AG04450 (cell line): ENCODE measurements around the gene PSME2. TPM values are rescaled to one million over a fixed set of nuclear protein-coding genes. Genes with fewer than 3 reads are reported as not detected.

Source experiments
- CTCF ChIA-PET: fragments of 300-600, 350-600 bp; formaldehyde crosslinking; extraction: SDS; loops from one replicate; lab custom pipeline; 2022; ENCODE audit warnings: antibody characterized with exemption, inconsistent platforms; lab: Charles Lee
- POLR2A ChIA-PET: fragments of 350-600 bp; formaldehyde crosslinking; extraction: SDS; loops from one replicate; lab custom pipeline; 2021; ENCODE audit warnings: antibody characterized with exemption, inconsistent platforms; lab: Yijun Ruan, JAX
- DNase-seq: peaks from one replicate; pipeline ENCODE4 v3.0.0-alpha.2; 2011; ENCODE audit warnings: low read depth, low spot score
- H3K27ac ChIP-seq: one replicate; pipeline ENCODE4 v1.5.1; 2012; ENCODE audit warnings: low read depth, low read length, control low read depth
- H3K27me3 ChIP-seq: one replicate; pipeline ENCODE4 v1.6.0; 2012; ENCODE audit warnings: low read length; ENCODE audit not compliant: control insufficient read depth, insufficient read depth
- H3K4me3 ChIP-seq: 2 replicates; pipeline ENCODE4 v1.5.1; 2011; ENCODE audit warnings: mild to moderate bottlenecking, low read depth, low read length, control low read depth
- H3K9me3 ChIP-seq: 2 replicates; pipeline ENCODE4 v1.5.1; 2012; ENCODE audit warnings: low read length; ENCODE audit not compliant: control insufficient read depth, insufficient read depth
- polyA plus RNA-seq: library from polyadenylated mRNA; depleted of rRNA; stranded (reverse); fragments of >200 nt; gene quantifications from 2 replicates; pipeline ENCODE4 v1.2.3, GENCODE V29; 2011
- TF ChIP-seq, protein P1 (sequence below): IDR thresholded peaks from 2 replicates; pipeline ENCODE4 v1.5.1; 2011; ENCODE audit warnings: low read depth, low read length, control low read depth, inconsistent platforms

Gene PSME2
- polyA plus RNA-seq, 1 experiment = 191 TPM

DNA sequence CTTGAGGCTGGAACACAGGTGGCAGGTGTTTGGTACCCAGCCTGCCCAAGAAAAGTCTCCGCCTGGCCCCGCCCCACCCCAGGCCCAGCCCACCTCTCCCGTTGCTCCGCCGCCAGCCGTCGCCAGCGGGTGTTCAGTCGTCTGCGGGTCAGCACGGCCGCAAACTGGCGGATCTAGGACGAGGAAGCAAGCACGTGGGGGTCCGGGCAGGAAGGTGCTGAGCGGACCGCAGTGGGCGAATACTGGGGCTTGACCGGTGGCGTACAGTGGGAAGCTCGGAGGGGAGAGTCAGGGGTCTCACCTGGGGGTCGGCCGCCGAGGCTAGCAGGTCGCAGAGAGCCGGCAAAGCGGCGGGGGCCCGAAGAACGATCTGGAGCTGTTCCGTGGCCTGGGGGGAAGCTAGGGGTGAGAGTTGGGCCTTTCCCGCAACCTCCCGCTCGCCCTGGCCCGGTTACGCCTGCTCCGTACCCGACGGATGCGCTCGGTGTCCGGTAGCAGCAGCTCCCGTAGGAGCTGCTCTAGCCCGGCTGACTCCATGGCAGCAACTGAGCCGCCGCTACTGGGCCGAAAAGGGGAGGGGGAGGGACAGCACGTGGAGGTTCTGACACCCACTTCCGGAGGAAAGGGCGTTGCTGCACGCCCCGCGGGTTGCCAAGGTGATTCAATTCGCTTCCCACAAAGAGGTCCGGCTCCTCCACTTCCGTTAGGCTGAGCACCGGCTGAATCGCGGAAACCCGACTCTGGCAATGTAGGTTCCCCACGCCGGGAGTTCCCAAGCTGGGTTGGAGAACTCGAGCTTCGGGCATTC is 42.0 kb upstream of the PSME2 start, which contains the start of gene IPO4:
Gene IPO4, minus strand, starts transcription at position 566 of the 808 bp plus-strand sequence. Its CDS starts 29 bp downstream, at position 537.
- peak within 1 kb of the TSS; percentile 77 for H3K27ac ChIP-seq
- ChIA-PET POLR2A (interaction anchor here (0.8 to 1.5 kb wide), 4 partner anchors 7 to 178 kb away, joined by 3 to 9 read pairs (median 4); partner anchors contain the start of genes CHMP4A and TM9SF1), CTCF (interaction anchor here (0.6 to 2.7 kb wide), 2 partner anchors 28 to 46 kb away, joined by 3 to 10 read pairs; partner anchors contain the start of gene IRF9)
- H3K27me3 ChIP-seq = no peaks in the 10 kb centered on the region
- H3K4me3 ChIP-seq = peak within 1 kb of the TSS; percentile 85
- TF ChIP-seq, protein P1, sequence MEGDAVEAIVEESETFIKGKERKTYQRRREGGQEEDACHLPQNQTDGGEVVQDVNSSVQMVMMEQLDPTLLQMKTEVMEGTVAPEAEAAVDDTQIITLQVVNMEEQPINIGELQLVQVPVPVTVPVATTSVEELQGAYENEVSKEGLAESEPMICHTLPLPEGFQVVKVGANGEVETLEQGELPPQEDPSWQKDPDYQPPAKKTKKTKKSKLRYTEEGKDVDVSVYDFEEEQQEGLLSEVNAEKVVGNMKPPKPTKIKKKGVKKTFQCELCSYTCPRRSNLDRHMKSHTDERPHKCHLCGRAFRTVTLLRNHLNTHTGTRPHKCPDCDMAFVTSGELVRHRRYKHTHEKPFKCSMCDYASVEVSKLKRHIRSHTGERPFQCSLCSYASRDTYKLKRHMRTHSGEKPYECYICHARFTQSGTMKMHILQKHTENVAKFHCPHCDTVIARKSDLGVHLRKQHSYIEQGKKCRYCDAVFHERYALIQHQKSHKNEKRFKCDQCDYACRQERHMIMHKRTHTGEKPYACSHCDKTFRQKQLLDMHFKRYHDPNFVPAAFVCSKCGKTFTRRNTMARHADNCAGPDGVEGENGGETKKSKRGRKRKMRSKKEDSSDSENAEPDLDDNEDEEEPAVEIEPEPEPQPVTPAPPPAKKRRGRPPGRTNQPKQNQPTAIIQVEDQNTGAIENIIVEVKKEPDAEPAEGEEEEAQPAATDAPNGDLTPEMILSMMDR = no peak
- H3K9me3 ChIP-seq = no peaks in the 10 kb centered on the region; the same call in 1 of the 2 replicates
- peak; percentile 94 for DNase-seq

DNA sequence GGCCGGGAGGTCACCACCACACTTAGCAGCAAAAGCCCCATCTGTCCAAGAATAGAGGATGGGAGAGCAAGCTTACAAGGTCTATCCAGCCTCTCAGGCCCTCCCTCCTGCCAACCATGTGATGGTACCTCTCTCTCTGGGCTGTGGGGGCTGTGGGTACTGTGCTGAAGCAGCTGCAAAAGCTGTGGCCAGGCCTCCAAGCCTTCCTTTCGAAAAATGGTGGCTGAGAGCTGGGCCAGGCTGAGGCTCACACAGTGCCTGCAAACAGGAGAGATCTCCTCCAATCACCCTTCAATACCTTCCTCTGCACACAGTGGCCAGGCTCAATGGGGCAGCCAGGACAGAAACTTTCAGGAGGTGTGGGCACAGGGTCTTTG is 41.1 kb upstream of the PSME2 start:
- no peak overlapping the region for H3K27ac ChIP-seq
- POLR2A ChIA-PET = interaction anchor here (1.2 kb wide), 1 partner anchor 8 kb away, joined by 4 read pairs; the partner anchor contains the start of gene TM9SF1
- CTCF ChIA-PET = interaction anchor here (1.5 to 2.7 kb wide), 2 partner anchors 27 to 109 kb away, joined by 5 to 10 read pairs; partner anchors contain the start of gene IRF9

DNA sequence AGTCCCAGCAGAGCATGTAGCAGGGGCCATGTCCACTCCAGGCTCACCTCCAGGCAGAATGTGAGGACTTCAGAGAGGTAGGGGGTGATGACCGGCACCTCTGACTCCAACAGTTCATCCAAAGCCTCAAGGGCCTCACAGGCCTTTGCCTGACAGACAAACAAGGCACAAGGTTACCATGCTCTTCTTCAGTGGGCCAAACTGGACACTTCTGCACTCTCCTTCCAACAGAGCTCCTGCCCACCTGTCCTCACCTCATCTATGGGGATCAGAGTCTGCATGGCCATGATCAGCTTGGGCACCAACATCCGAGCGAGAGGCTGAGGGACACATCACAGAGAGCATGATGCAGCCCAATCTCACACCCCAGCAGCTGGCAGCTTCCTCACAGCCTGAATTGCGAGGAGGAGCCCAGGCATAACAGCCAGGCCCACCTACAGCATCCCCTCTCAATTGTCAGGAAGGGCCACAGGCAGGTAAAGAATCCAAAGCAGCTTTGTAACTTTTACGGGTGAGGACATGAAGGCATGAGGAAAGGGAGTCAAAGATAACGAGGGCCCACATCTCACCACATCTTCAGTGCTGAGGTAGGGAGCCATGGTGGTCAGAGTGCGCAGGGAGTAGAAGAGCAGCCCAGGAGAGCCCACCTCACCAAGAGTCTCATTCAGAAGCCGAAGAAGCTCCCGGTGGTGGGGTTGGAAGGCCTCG is 40.6 kb upstream of the PSME2 start:
- TF ChIP-seq, protein P1 = no peak
- CTCF ChIA-PET = interaction anchor here (1.5 to 2.7 kb wide), 2 partner anchors 26 to 110 kb away, joined by 5 to 10 read pairs; partner anchors contain the start of gene IRF9

More for the DNA sequence above, 41.1 kb upstream of the PSME2 start:
- Histone ChIP-seq H3K27me3 (no peaks in the 10 kb centered on the region), H3K4me3 (peak overlapping the region; percentile 85), H3K9me3 (no peaks in the 10 kb centered on the region; the same call in 1 of the 2 replicates)
- DNase-seq = no peak
- TF ChIP-seq, protein P1 = no peak

DNA sequence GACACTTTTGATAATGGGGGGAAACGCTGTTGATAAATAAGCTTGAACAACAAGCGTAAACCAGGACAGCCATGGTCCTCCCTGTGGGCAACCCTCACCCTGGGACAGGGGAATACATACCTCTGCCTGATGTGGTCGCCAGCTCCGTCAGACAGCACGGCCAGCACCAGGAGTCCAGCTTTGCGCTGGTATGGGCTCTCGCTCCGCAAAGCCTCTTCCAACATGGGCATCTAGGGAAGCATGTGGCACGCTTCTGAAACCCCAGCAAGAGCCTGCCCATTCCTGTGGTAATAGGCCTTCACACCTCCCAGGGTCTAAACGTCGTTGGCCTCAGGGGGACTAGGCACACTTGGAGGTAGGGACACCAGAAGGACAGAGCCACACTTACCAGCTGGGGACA is 39.3 kb upstream of the PSME2 start:
- Histone ChIP-seq H3K4me3 (no peak overlapping the region), H3K9me3 (no peaks in the 10 kb centered on the region; the same call in 1 of the 2 replicates), H3K27me3 (no peaks in the 10 kb centered on the region), H3K27ac (no peak overlapping the region)
- TF ChIP-seq, protein P1 = no peak
- CTCF ChIA-PET = interaction anchor here (0.9 to 2.6 kb wide), 2 partner anchors 25 to 111 kb away, joined by 5 to 10 read pairs; partner anchors contain the start of gene IRF9
- POLR2A ChIA-PET = interaction anchor here (0.6 to 1.0 kb wide), 2 partner anchors 10 kb away, joined by 3 read pairs; partner anchors contain the start of gene TM9SF1
- DNase-seq = no peak

More for the DNA sequence above, 40.6 kb upstream of the PSME2 start:
- Histone ChIP-seq H3K9me3 (no peaks in the 10 kb centered on the region; the same call in 1 of the 2 replicates), H3K27ac (no peak overlapping the region), H3K4me3 (no peak overlapping the region), H3K27me3 (no peaks in the 10 kb centered on the region)
- DNase-seq = no peak
- POLR2A ChIA-PET = interaction anchor here (1.2 kb wide), 1 partner anchor 9 kb away, joined by 4 read pairs; the partner anchor contains the start of gene TM9SF1
